GM23338 (cell line): ENCODE data around the gene PPP6R3. TPM values are rescaled to one million over a fixed set of nuclear protein-coding genes. Genes with fewer than 3 reads are reported as not detected.

Experiments used
- ATAC-seq: fragments of 200-7000 bp; cut with Tn5 transposase; 3 replicates; pipeline ENCODE4 v1.9.1; 2020
- DNase-seq: peaks from one replicate; pipeline ENCODE4 v3.0.0-alpha.2; 2015; ENCODE audit warnings: low spot score
- H2AFZ ChIP-seq: fragments of 200-600 bp; sonication (generic); 2 replicates; pipeline ENCODE4 v1.8.0; 2016; ENCODE audit warnings: antibody characterized with exemption, mild to moderate bottlenecking, moderate library complexity
- H3F3A ChIP-seq: fragments of 200-600 bp; sonication (generic); replicated peaks from 2 replicates; pipeline ENCODE4 v1.8.0; 2017; ENCODE audit warnings: antibody characterized with exemption, mixed run types, low read depth
- H3K27ac ChIP-seq: fragments of 200-600 bp; sonication (generic); 2 replicates; pipeline ENCODE4 v1.6.1; 2016; ENCODE audit warnings: low read depth
- H3K27me3 ChIP-seq: fragments of 200-600 bp; sonication (generic); 2 replicates; pipeline ENCODE4 v1.8.0; 2016; ENCODE audit warnings: mild to moderate bottlenecking, mixed run types, moderate library complexity; ENCODE audit not compliant: insufficient read depth
- H3K36me3 ChIP-seq: fragments of 200-600 bp; sonication (generic); 2 replicates; pipeline ENCODE4 v1.8.0; 2016; ENCODE audit warnings: mild to moderate bottlenecking; ENCODE audit not compliant: insufficient read depth
- H3K4me1 ChIP-seq: fragments of 200-600 bp; sonication (generic); 2 replicates; pipeline ENCODE4 v1.8.0; 2016; ENCODE audit warnings: mild to moderate bottlenecking, moderate library complexity; ENCODE audit not compliant: insufficient read depth
- H3K4me2 ChIP-seq: fragments of 200-600 bp; sonication (generic); 2 replicates; pipeline ENCODE4 v1.7.1; 2017; ENCODE audit warnings: mixed run types
- H3K4me3 ChIP-seq: fragments of 200-600 bp; sonication (generic); 2 replicates; pipeline ENCODE4 v1.6.1; 2016; ENCODE audit warnings: mixed run types
- H3K79me2 ChIP-seq: fragments of 200-600 bp; sonication (generic); replicated peaks from 2 replicates; pipeline ENCODE4 v1.8.0; 2017; ENCODE audit warnings: mild to moderate bottlenecking; ENCODE audit not compliant: insufficient read depth
- H3K9me2 ChIP-seq: fragments of 200-600 bp; sonication (generic); 2 replicates; pipeline ENCODE4 v1.8.0; 2017; ENCODE audit not compliant: insufficient read depth
- H4K20me1 ChIP-seq: fragments of 200-600 bp; sonication (generic); replicated peaks from 2 replicates; pipeline ENCODE4 v1.8.0; 2017; ENCODE audit warnings: mild to moderate bottlenecking; ENCODE audit not compliant: insufficient read depth
- H3K27ac Mint-ChIP-seq: 2 replicates; pipeline ENCODE4 v1.8.0; 2020; ENCODE audit warnings: inconsistent platforms, mild to moderate bottlenecking, moderate library complexity, mixed read lengths
- H3K27me3 Mint-ChIP-seq: 3 replicates; pipeline ENCODE4 v1.8.0; 2022; ENCODE audit warnings: low read depth, mild to moderate bottlenecking, moderate library complexity, mixed read lengths, inconsistent platforms; ENCODE audit not compliant: insufficient read depth, poor library complexity
- H3K36me3 Mint-ChIP-seq: 3 replicates; pipeline ENCODE4 v1.8.0; 2021; ENCODE audit warnings: low read depth, mild to moderate bottlenecking, inconsistent platforms, moderate library complexity, mixed read lengths
- H3K4me1 Mint-ChIP-seq: 3 replicates; pipeline ENCODE4 v1.8.0; 2020; ENCODE audit warnings: mild to moderate bottlenecking, inconsistent platforms, mixed read lengths
- H3K4me3 Mint-ChIP-seq: 3 replicates; pipeline ENCODE4 v1.8.0; 2021; ENCODE audit warnings: moderate library complexity, mild to moderate bottlenecking, inconsistent platforms, mixed read lengths
- H3K9me3 Mint-ChIP-seq: 3 replicates; pipeline ENCODE4 v1.8.0; 2020; ENCODE audit warnings: moderate library complexity, mild to moderate bottlenecking, inconsistent platforms, mixed read lengths
- CREB1 ChIP-seq: fragments of 250-450 bp; sonication (Bioruptor Pico); IDR thresholded peaks from 2 replicates; pipeline ENCODE4 v1.5.0; 2020; ENCODE audit warnings: low read depth, mild to moderate bottlenecking, moderate library complexity
- EZH2 ChIP-seq: fragments of 200-600 bp; sonication (generic); IDR thresholded peaks from one replicate; pipeline ENCODE4 v1.8.0; 2017; ENCODE audit warnings: antibody characterized with exemption, mild to moderate bottlenecking, low read depth; ENCODE audit not compliant: unreplicated experiment
- EZH2phosphoT487 ChIP-seq: fragments of 200-600 bp; sonication (generic); IDR thresholded peaks from one replicate; pipeline ENCODE4 v1.8.1; 2018; ENCODE audit warnings: antibody characterized with exemption; ENCODE audit not compliant: unreplicated experiment
- JUNB ChIP-seq: IDR thresholded peaks from one replicate; pipeline ENCODE4 v1.6.1; 2016; ENCODE audit warnings: antibody characterized with exemption; ENCODE audit not compliant: unreplicated experiment
- NANOG ChIP-seq: IDR thresholded peaks from 2 replicates; pipeline ENCODE4 v1.6.1; 2016; ENCODE audit warnings: antibody characterized with exemption, borderline replicate concordance
- POLR2AphosphoS5 ChIP-seq: IDR thresholded peaks from 2 replicates; pipeline ENCODE4 v1.6.1; 2016; ENCODE audit warnings: antibody characterized with exemption, low read depth
- STAT1 ChIP-seq: IDR thresholded peaks from one replicate; pipeline ENCODE4 v1.6.1; 2016; ENCODE audit warnings: antibody characterized with exemption; ENCODE audit not compliant: unreplicated experiment
- ZNF114 ChIP-seq: fragments of 250-450 bp; sonication (Bioruptor Pico); IDR thresholded peaks from 2 replicates; pipeline ENCODE4 v1.5.0; 2020; ENCODE audit warnings: mild to moderate bottlenecking, moderate library complexity
- ZNF331 ChIP-seq: fragments of 250-450 bp; sonication (Bioruptor Pico); IDR thresholded peaks from 2 replicates; pipeline ENCODE4 v1.5.0; 2020; ENCODE audit warnings: low read depth, mild to moderate bottlenecking, moderate library complexity
- polyA plus RNA-seq: library from polyadenylated mRNA; unstranded; fragments of >200 nt; fragmentation: Nextera tagmentation; extraction: Ambion mirVana; gene quantifications from 2 replicates; pipeline ENCODE4 v1.2.1, GENCODE V29; 2016
- total RNA-seq: library from RNA; depleted of rRNA; stranded (reverse); fragments of >200 nt; shearing (Covaris generic); gene quantifications from 2 replicates; pipeline ENCODE4 v1.2.3, GENCODE V29; 2014
- TF ChIP-seq, protein P1 (sequence below): fragments of 250-450 bp; sonication (Bioruptor Pico); IDR thresholded peaks from 2 replicates; pipeline ENCODE4 v1.5.0; 2020; ENCODE audit warnings: mild to moderate bottlenecking, moderate library complexity
- TF ChIP-seq, protein P2 (sequence below): IDR thresholded peaks from 2 replicates; pipeline ENCODE4 v1.6.1; 2016; ENCODE audit warnings: antibody characterized with exemption
- TF ChIP-seq, protein P3 (sequence below), 2 experiments: fragments of 200-600 bp in 1 of 2; sonication (generic) in 1 of 2; conservative IDR thresholded peaks; 2 replicates each; pipeline versions ENCODE4 v1.5.1 to v1.6.1; 2016 to 2017; ENCODE audit warnings: antibody characterized with exemption in 2 of 2, low read depth in 2 of 2, mild to moderate bottlenecking in 2 of 2, moderate library complexity in 1 of 2
- TF ChIP-seq, protein P4 (sequence below): IDR thresholded peaks from one replicate; pipeline ENCODE4 v1.6.1; 2018; ENCODE audit warnings: antibody characterized with exemption; ENCODE audit not compliant: unreplicated experiment

PPP6R3 gene
- total and polyA plus RNA-seq, 2 experiments from 2014 or later = 170 to 268 TPM

DNA sequence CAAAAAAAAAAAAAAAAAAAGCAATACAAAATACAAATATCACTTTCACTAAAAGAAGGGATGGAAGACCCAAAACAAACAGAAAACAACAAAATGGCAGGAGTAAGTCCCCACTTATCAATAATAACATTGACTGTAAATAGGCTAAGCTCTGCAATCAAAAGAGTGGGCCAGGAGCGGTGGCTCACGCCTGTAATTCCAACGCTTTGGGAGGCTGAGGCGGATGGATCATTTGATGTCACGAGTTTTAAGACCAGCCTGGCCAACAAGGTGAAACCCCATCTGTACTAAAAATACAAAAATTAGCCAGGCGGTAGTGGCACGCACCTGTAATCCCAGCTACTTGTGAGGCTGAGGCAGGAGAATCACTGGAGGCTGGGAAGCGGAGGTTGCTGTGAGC is 9.8 kb upstream of the PPP6R3 start:
- TF ChIP-seq EZH2phosphoT487 = no peak
- no peak for TF ChIP-seq EZH2
- TF ChIP-seq JUNB = no peak
- TF ChIP-seq, protein P1, sequence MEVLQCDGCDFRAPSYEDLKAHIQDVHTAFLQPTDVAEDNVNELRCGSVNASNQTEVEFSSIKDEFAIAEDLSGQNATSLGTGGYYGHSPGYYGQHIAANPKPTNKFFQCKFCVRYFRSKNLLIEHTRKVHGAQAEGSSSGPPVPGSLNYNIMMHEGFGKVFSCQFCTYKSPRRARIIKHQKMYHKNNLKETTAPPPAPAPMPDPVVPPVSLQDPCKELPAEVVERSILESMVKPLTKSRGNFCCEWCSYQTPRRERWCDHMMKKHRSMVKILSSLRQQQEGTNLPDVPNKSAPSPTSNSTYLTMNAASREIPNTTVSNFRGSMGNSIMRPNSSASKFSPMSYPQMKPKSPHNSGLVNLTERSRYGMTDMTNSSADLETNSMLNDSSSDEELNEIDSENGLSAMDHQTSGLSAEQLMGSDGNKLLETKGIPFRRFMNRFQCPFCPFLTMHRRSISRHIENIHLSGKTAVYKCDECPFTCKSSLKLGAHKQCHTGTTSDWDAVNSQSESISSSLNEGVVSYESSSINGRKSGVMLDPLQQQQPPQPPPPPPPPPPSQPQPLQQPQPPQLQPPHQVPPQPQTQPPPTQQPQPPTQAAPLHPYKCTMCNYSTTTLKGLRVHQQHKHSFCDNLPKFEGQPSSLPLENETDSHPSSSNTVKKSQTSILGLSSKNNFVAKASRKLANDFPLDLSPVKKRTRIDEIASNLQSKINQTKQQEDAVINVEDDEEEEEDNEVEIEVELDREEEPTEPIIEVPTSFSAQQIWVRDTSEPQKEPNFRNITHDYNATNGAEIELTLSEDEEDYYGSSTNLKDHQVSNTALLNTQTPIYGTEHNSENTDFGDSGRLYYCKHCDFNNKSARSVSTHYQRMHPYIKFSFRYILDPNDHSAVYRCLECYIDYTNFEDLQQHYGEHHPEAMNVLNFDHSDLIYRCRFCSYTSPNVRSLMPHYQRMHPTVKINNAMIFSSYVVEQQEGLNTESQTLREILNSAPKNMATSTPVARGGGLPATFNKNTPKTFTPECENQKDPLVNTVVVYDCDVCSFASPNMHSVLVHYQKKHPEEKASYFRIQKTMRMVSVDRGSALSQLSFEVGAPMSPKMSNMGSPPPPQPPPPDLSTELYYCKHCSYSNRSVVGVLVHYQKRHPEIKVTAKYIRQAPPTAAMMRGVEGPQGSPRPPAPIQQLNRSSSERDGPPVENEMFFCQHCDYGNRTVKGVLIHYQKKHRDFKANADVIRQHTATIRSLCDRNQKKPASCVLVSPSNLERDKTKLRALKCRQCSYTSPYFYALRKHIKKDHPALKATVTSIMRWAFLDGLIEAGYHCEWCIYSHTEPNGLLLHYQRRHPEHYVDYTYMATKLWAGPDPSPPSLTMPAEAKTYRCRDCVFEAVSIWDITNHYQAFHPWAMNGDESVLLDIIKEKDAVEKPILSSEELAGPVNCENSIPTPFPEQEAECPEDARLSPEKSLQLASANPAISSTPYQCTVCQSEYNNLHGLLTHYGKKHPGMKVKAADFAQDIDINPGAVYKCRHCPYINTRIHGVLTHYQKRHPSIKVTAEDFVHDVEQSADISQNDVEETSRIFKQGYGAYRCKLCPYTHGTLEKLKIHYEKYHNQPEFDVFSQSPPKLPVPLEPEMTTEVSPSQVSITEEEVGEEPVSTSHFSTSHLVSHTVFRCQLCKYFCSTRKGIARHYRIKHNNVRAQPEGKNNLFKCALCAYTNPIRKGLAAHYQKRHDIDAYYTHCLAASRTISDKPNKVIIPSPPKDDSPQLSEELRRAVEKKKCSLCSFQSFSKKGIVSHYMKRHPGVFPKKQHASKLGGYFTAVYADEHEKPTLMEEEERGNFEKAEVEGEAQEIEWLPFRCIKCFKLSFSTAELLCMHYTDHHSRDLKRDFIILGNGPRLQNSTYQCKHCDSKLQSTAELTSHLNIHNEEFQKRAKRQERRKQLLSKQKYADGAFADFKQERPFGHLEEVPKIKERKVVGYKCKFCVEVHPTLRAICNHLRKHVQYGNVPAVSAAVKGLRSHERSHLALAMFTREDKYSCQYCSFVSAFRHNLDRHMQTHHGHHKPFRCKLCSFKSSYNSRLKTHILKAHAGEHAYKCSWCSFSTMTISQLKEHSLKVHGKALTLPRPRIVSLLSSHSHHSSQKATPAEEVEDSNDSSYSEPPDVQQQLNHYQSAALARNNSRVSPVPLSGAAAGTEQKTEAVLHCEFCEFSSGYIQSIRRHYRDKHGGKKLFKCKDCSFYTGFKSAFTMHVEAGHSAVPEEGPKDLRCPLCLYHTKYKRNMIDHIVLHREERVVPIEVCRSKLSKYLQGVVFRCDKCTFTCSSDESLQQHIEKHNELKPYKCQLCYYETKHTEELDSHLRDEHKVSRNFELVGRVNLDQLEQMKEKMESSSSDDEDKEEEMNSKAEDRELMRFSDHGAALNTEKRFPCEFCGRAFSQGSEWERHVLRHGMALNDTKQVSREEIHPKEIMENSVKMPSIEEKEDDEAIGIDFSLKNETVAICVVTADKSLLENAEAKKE (CRISPR knock-in tag) = no peak
- TF ChIP-seq POLR2AphosphoS5 = no peak
- no peak for TF ChIP-seq STAT1
- no peak for TF ChIP-seq ZNF331 (CRISPR knock-in tag)
- no peak for TF ChIP-seq CREB1 (CRISPR knock-in tag)
- TF ChIP-seq NANOG = no peak
- TF ChIP-seq, protein P2, sequence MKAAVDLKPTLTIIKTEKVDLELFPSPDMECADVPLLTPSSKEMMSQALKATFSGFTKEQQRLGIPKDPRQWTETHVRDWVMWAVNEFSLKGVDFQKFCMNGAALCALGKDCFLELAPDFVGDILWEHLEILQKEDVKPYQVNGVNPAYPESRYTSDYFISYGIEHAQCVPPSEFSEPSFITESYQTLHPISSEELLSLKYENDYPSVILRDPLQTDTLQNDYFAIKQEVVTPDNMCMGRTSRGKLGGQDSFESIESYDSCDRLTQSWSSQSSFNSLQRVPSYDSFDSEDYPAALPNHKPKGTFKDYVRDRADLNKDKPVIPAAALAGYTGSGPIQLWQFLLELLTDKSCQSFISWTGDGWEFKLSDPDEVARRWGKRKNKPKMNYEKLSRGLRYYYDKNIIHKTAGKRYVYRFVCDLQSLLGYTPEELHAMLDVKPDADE = no peak
- TF ChIP-seq, protein P3, sequence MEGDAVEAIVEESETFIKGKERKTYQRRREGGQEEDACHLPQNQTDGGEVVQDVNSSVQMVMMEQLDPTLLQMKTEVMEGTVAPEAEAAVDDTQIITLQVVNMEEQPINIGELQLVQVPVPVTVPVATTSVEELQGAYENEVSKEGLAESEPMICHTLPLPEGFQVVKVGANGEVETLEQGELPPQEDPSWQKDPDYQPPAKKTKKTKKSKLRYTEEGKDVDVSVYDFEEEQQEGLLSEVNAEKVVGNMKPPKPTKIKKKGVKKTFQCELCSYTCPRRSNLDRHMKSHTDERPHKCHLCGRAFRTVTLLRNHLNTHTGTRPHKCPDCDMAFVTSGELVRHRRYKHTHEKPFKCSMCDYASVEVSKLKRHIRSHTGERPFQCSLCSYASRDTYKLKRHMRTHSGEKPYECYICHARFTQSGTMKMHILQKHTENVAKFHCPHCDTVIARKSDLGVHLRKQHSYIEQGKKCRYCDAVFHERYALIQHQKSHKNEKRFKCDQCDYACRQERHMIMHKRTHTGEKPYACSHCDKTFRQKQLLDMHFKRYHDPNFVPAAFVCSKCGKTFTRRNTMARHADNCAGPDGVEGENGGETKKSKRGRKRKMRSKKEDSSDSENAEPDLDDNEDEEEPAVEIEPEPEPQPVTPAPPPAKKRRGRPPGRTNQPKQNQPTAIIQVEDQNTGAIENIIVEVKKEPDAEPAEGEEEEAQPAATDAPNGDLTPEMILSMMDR (conservative IDR thresholded peaks at IDR 0.05; ENCODE audit: low read depth in 2 of 2) = no peak
- no peak for TF ChIP-seq ZNF114 (CRISPR knock-in tag)
- TF ChIP-seq, protein P4, sequence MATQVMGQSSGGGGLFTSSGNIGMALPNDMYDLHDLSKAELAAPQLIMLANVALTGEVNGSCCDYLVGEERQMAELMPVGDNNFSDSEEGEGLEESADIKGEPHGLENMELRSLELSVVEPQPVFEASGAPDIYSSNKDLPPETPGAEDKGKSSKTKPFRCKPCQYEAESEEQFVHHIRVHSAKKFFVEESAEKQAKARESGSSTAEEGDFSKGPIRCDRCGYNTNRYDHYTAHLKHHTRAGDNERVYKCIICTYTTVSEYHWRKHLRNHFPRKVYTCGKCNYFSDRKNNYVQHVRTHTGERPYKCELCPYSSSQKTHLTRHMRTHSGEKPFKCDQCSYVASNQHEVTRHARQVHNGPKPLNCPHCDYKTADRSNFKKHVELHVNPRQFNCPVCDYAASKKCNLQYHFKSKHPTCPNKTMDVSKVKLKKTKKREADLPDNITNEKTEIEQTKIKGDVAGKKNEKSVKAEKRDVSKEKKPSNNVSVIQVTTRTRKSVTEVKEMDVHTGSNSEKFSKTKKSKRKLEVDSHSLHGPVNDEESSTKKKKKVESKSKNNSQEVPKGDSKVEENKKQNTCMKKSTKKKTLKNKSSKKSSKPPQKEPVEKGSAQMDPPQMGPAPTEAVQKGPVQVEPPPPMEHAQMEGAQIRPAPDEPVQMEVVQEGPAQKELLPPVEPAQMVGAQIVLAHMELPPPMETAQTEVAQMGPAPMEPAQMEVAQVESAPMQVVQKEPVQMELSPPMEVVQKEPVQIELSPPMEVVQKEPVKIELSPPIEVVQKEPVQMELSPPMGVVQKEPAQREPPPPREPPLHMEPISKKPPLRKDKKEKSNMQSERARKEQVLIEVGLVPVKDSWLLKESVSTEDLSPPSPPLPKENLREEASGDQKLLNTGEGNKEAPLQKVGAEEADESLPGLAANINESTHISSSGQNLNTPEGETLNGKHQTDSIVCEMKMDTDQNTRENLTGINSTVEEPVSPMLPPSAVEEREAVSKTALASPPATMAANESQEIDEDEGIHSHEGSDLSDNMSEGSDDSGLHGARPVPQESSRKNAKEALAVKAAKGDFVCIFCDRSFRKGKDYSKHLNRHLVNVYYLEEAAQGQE = no peak
- no peak overlapping the region for H3K4me3 ChIP-seq
- peaks cover 12% of the 10 kb centered on the region for H3K27me3 Mint-ChIP-seq
- ATAC-seq (no peak), DNase-seq (no peak)
- H4K20me1 ChIP-seq = no peaks in the 10 kb centered on the region; the same call in 1 of the 2 replicates
- no peak overlapping the region for H2AFZ ChIP-seq
- H3K36me3 Mint-ChIP-seq = peaks cover 18% of the 10 kb centered on the region
- no peak overlapping the region for H3K4me2 ChIP-seq
- H3K27ac Mint-ChIP-seq = no peak overlapping the region
- no peaks in the 10 kb centered on the region for H3F3A ChIP-seq
- H3K9me3 Mint-ChIP-seq = no peaks in the 10 kb centered on the region
- H3K27me3 ChIP-seq = no peaks in the 10 kb centered on the region
- H3K9me2 ChIP-seq = no peaks in the 10 kb centered on the region
- no peak overlapping the region for H3K4me3 Mint-ChIP-seq
- H3K27ac ChIP-seq = no peak overlapping the region
- peaks cover 6% of the 10 kb centered on the region for H3K4me1 Mint-ChIP-seq
- H3K36me3 ChIP-seq = no peaks in the 10 kb centered on the region; the same call in 1 of the 2 replicates
- no peaks in the 10 kb centered on the region for H3K79me2 ChIP-seq
- peaks cover 3% of the 10 kb centered on the region; the same call in 1 of the 2 replicates for H3K4me1 ChIP-seq
